Effector CD8-positive, alpha-beta T cell (primary cell): ENCODE measurements around the gene PSD2.

ENCODE experiments used
- DNase-seq: peaks from one replicate; lab custom pipeline; 2025; lab: John Stamatoyannopoulos, UW
- total RNA-seq, 4 experiments: gene quantifications; one replicate each; lab custom pipeline; 2026; lab: John Stamatoyannopoulos, UW

Gene PSD2
- total RNA-seq: 0 to 2.1 (median 0.28) reads per million in 4 experiments

DNA sequence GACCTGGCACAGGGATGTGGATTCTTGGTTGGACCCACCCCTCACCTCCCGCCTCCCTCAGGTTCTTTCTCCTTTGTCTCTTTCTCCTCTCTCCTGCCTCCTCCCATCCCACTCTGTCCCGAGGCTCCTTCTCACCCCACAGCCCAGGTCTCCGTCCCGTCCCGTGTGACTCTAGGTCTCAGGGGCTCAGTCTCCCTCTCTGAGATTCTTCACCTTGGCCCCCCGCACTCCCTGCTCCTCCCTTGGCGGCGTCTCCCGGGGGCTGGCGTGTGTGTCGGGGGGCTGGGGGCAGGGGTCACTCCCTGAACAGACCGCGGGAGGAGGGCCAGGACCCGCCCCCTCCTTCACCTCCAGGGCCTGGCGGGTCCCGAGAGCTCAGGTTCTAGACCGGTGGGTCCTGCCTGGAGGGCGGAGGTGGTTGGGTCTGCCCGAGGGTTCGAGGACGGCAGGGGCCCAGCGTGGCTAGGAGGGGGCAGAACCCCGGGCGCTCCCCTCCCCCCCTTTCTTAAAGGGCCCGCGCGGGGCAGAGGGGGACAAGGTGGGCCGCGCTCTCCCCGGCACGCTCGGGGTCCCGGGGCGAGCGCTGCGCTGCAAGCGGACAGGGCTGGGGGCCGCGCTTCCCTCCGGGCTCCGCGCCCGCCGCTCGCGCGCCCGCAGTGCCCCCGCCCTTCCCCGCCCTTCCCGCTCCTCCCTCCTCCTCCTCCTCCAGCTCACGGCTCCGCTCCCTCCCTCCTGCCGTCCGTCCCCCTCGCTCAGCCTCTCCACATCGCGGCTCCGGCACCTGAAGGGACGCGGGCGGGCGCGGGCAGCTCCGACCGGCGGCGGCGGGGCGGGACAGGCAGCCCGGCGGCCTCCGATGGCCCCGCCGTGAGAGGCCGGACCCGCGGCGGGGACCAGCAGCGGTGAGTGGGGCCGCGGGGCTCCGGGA, at the start of gene PSD2:
Gene PSD2 (plus strand): TSS at position 735 of the 928 bp plus-strand sequence. CDS start 13,633 bp downstream, outside the sequence.
- no peak for DNase-seq

DNA sequence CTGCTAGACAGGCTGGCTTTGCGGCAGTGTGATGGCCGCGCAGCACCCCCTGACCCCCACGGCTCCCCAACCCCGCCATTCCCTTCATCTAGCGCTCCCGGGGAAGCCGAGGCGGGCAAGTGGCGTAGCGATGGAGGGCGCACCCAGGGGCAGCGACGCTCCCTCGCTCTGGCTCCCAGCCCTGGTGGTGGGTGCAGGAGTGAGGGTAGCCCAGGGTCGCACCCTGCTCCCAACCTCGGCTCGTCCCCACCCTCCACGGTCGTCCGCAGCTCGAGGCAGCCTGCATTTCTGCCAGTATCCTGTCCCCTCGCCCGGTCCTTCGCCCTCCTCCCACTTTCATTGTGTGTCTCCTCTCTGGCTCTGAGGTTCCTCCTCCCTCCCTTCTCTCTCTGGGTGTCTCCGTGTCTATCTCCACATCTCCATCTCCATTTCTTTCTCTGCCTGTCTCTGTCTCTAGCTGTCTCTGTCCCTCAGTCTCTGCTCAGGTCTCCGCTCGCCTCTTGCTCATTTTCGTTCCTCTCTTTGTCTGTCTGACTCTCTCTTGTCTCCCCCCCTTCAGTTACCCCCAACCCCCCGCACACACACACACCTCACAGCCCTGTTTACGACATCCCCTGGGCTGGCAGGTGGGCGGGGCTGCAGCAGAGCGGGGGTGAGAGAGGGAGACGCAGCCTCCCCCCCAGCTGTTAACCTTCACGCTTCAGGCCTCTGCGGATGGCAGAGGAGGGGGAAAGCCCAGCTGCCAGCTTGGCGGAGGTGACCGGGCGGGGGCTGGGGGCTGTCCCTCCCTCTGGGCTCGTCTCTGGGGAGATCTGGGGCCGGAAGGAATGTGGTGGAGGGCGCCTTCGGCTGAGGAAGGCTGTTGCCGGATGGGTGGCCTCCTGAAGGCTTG, 48.7 kb upstream of the PSD2 start:
- peak; percentile 63 for DNase-seq

DNA sequence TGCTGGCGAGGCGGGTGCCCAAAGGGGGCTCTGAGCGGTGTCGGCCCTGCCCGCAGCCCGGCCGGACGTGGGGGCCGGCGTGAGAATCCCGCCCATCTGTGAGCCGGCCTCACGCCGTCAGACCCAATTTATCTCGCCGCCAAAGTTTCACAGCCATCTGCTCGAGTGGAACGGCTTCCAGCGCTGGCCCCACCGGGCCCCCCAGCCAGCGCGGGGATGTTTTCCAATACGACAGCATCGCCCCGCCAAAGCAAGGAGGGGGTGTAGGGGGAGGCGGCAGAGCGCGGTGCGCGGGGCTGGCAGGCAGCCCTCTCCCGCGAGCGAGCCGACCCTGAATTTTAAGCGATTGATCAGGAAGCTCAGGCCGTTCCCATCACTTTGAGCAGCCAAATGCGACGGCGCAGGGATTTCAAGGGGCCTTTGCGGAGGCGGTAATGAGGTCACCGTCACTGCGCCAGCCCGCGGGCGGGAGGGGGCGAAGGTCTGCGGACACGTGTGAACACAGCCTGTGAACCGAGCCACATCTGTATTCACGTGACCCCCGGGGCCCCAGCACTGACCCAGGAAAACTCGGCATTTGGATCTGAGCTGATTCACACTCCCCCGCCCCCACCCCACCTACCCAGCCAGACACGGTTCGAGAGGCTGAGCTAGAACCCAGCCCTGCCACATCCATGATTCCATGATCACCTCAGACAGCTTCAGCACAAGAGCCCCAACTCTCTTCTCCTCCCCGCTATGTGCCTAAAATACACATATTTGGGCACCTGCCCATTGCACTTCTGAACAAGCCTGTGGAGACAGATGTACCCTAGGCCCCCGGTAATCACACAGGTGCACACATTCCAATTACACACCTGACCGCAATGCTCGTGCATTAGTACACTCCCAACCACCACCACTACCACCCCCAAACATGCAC, 47.8 kb upstream of the PSD2 start:
- peak; percentile 46 for DNase-seq

DNA sequence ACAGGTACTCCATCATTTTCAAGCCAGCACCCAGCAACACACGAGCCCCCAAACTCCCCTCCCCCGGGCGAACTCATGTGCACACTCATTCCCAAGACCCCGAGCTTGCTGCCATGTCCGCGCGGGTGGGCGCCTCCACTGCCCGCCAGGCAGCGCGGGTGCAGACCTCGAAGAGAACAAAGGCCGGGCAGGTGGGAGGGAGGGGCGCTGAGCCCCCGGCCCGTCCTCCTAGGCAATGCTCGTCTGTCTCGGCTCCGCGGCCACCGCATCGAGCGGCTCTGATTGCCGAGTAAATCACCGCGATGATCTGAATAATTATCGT, 47.1 kb upstream of the PSD2 start:
- DNase-seq: no peak

DNA sequence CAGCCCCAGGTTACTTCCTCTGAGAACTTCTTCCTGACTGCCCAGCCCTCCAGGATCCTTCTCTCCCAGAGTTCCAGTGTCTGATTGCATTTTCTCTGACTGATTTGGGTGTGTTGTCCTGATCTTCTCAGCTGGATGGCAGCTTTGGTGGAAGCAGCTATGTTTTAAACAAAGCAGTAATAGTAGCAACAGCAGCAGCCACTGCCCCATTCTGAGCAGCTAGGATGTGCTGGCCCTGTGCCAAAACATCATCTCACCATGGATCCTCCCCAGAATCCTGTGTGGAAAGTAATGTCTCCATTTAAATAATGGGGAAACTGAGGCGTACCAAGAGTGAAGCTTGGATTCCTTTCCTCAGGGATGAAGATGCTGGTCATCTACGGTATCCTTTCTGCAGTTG, 46.4 kb upstream of the PSD2 start:
- no peak for DNase-seq

DNA sequence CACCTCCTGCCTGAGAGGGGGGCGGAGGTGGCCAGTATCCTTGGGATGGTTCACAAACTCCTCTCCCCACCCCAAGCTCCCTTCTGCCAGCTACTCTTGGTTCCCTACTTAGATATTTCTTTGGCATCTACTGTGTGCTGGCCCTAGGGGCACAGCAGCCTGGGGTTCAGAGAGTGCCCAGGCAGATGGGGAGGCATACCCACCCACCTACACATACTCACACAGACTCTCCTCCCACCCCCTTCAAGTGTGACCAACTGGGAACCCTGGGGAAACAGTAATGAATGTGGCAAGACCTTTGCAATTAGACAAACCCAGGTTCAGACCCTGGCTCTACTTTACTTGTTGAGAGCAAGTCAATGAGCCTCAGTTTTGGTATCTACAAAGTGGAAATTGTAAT, 44.4 kb upstream of the PSD2 start:
- no peak for DNase-seq

DNA sequence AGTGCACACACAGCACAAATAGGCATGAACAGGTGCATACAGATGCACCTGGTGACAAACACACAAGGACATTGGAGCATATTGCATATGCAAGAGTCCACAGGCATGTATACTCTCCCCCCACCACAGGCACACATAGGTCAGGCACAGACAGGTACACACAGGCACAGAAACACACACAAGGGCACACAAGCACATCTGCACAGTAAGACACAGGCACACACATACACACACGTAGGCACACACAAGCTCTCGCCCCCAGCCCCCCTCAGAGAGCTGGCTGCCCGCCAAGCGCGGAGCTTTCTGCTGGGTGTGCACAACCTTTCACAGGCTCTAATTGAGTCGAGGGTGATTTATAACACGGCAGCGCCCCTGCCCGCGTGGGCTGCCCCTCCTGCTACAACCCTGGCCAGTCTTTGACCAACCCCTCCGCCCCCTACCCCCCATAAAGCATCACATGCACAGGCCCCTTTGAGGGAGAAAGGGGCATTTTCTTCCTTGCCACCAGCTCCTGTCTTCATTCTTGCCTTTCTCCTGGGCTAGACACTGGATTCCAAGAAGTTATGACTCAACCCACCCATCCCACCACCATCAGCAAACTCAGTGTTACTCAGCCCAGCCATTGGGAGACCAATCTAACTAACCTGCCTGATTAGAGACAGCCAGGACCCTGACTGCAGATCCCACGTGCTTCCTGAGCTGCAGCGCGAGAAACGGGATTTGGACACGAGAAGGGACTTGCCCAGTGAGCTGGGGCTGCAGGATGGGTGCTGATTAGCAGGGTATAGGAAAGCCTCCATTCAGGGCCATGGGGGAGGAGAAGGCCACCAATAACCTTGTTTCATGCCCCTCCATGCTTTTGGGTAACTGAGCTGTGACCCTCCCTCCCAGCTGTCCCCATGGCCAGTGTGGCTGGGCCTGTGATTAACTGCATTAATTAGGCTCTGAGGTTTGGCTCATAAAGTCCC, 42.8 kb upstream of the PSD2 start:
- DNase-seq: no peak

DNA sequence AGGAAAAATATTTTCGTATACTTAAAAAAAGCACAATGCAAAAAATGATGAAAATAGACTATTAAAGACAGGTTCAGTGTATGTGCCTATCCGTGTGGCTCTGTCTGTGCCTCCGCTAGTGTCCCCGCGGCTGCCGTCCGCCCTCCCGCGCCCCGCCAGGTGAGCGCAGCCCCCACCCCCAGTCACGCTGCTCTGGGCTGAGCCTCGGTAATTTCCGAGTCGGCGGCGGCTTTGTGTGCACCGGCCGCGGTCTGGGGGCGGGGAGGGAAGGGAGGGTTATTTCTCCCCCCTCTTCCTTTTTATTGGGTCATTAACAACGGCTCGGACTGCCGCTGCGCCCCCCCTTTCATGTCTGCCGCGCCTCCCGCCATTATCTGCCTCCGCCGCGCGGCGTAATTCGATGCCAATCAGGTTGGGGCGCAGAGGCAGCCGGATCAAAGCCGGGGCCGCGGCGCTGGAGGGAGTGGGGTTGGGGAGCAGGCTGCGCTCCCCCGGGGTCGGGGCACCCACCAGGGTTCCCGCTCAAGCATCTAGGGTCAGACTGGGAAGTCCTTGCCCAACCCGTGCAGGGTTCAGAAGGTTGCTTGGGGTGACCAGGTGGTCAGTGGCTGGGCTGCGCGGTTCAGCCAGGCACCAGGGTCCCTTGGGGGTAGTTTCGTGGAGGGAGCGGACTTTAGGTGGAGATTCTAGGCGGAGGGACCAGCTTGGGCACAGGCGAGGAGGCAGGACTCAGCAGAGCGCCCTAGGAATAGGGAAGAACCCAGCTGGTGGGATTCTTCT, 39.5 kb upstream of the PSD2 start:
- no peak for DNase-seq

DNA sequence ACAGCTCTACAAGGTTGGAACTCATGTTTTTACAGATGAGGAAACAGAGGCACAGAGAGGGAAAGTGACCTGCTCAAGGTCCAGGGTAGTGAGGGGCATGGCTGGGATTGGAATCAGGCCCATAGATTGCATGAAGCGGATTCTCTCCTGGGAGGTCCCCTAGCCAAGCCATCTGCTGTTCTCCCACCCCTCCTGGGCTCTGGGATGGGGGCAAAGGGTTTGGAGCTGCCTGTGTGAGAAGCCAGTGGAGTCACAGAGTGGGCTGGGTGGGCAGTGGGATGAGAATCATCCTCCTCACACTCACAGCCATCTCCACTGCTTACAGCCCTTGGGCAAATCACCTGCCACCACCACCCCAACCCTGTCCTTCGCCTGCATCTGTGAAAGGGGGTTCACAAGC, 38.6 kb upstream of the PSD2 start:
- DNase-seq: no peak

DNA sequence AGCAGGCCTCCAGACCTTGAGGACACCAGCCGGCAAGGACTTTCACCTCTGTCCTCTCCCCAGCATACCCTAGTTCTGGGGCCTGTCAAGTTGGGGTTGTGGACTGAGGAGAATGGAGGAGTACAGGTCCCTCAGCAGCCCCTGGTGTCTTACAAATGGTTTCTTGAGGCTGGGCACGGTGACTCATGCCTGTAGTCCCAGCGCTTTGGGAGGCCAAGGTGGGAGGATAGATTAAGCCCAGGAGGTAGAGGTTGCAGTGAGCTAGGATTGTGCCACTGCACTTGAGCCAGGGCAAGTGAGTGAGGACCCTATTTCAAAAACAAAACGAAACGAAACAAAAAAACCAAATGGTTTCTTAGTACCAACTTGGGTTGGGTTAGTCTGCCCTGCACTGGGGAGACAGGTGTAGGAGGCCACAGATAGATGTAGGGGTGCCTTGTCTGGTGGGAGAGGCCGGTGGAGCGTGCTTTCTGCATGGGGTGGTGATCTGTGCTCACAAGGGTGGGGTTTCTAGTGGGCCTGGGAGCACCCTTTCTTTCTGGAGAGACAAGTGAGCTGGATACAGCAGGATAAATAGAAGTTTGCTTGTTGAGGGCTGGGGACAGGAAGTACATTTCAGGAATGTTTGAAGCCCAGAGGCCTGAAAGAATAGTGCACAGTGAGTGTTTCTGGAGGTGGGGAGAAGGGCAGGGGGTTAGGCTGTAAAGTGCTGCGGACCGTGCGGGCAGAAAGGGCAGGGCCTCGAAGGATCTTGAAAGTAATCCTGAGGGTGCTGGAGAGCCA, 37.7 kb upstream of the PSD2 start:
- no peak for DNase-seq

DNA sequence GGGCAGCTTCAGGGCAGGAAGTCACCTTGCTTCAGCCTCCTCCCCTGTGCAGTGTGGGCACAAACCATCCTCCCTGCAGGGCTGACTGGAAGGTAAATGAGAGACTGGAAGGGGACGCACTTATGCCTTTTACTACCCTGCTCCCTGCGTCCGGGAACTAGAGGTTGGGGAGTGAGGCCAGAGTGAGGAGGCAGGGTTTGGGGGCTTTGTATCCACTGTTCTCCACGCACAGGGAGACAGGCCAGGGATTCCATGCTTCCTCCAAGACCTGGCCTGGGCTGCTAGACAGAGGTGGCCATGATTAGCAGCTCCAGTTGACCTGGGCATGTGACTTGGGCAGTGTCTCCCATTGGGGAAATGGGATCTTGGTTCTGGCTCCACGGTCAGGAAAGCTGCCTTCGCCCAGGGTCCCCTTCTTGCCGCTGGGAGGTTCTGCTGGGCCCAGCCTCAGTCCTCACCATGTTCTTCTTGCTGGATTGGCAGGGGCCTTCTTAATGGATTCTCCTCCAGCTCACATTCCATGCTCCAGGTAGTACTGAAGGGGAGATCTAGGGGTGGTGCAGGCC, 37.0 kb upstream of the PSD2 start:
- DNase-seq: no peak

DNA sequence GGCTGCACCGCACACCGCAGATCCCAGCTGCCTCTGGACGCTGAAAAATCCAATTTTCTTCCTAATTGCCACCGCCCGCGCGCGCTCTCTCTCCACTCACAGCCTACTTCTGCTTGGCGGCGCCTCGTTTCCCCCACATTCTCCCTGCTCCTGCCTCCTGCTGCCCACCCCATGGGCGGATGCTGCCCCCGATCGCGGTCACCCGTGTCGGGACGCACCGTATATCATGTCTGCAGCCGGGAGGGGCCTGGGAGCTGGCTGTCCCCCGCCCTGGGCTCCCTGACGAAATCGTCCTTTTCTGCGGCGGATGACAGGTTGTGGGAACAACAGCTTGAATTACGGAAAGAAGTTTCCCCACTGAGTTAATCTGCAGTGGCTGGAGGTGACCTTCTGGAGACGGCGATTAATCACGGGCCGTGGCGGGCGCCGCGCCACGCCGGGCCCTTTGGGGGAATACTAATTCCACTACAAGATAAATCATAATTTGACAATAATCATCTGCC, 36.3 kb upstream of the PSD2 start:
- DNase-seq: no peak

DNA sequence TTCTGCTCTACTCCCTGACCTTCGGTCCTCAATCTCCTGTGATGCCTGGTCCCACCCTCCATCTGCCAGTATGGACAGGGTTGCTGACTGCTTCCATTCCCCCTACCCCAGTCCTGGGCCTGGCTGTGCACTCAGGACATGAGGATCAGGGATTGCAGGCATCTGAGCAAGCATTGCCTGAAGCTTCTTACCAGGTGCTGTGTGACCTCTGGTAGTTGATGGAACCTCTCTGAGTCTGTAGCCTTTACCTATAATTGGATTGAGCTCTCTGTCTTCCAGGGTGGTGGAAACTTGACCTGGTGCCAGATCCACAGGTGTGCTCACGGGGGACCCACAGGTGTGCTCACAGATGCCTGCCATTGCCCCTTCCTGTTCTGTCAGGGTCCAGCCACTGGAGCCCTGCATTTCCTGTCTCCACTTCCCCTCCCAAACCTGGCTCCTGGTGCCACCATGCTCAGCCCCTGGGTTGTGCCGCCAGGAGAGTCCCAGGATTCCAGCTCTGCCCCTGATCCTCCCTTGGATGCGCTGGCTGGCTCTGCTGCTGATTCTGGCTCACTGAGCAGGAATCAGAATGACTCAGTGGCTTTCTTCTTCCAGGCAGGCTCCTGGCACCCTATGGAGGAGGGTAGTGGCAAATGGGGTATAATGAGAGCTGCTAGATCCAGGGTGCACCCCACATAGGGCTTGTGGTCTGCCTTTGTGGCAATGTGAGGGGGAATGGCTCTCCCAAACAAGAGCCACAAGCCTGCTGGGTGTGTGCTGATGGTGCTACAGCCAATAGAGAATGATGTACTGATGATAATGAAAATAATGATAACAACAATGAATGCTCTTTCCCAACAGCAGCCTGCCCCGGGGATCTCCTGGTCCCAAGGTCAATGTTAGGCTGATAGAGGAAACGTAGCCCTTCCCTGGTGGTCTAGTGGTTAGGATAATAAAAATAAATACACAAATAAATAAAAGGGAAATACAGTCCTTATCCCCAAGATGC, 35.2 kb upstream of the PSD2 start:
- no peak for DNase-seq

DNA sequence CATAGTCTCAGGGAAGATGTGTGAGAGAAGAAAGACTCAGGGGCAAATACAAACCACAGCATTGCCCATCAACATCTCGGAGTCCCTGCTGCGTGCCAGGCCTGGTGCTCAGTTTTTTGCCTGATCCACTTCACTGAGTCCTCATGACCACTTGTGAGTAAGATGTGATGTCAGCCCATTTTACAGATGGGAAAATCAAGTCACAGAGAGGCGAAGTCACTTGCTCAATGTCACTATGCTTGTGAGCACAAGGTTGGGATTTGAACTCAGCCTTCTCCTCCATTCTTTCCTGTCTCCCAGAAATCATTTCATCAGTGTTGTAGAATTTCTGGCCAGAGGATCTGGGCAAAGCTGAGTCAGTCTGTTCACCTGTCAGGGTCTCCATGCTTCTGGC, 34.6 kb upstream of the PSD2 start:
- DNase-seq: no peak

DNA sequence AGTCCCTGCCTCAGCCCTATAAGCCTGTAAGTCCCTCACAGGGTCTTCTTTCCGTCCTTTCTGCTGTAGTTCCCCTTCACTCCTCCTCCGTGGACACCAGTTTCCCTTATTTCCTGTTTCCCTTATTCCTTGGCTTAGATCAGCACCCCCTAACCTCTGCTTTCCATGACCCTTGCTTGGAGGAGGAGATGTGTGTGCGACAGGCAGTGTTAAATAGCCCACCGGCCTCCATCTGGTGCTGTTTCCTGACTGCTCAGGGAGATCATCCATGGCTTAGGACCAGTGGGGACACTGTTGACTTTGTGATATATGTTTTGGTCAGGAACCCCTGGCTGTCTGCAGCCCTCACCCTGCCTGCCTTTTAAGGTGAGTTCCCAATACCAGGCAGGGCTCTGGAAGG, 34.1 kb upstream of the PSD2 start:
- no peak for DNase-seq

DNA sequence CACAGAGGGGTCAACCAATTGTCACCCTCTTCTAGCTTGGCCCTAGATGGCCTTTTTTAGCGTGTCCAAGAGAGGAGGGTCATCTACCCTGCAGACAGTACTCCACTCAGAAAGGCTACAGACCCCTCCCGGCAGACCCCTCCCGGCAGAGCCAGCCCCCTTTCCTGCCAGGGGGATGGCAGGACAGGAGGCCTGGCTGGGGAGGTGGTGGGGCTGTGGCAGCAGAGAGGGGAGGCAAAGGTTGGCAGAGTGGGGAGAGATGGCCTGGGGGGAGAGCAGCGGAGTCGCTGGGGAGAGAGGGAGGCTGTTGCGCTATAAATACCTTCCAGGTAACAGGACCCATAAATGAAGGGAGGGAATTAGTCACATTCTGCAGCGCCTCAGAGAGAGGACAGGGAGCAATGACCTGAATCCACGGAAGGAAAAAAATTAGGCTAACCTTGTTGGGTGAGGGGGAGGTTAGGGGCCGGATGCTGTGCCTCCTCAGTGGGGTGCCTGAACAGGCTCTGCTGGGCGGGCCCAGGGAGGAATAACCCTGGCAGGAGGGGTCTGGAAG, 32.9 kb upstream of the PSD2 start:
- no peak for DNase-seq
